Muscle of leg (tissue), 11 donors: ENCODE results near the gene JSRP1. TPM values are rescaled to one million over a fixed set of nuclear protein-coding genes. Genes with fewer than 3 reads are reported as not detected.

Experiments
- DNase-seq: peaks from one replicate; pipeline ENCODE4 v3.0.0; 2013
- H3K27ac ChIP-seq: one replicate; pipeline ENCODE4 v1.5.1; 2013; ENCODE audit warnings: mild to moderate bottlenecking, low read length, control low read depth
- H3K27me3 ChIP-seq: one replicate; pipeline ENCODE4 v1.6.1; 2013; ENCODE audit warnings: low read length; ENCODE audit not compliant: control insufficient read depth, insufficient read depth
- H3K36me3 ChIP-seq: one replicate; pipeline ENCODE4 v1.6.1; 2013; ENCODE audit warnings: low read length; ENCODE audit not compliant: control insufficient read depth, insufficient read depth
- H3K4me1 ChIP-seq: one replicate; pipeline ENCODE4 v1.6.1; 2013; ENCODE audit warnings: low read length; ENCODE audit not compliant: control insufficient read depth, insufficient read depth
- H3K4me3 ChIP-seq: one replicate; pipeline ENCODE4 v1.5.1; 2013; ENCODE audit warnings: low read length, control low read depth
- H3K9me3 ChIP-seq: replicated peaks from 2 replicates; pipeline ENCODE4 v1.6.1; 2013; ENCODE audit warnings: low read depth, low read length; ENCODE audit not compliant: control insufficient read depth
- WGBS: methylation state at CpG from one replicate; pipeline ENCODE4 v1.1.5; 2013; ENCODE audit warnings: missing lambda C conversion rate; ENCODE audit not compliant: insufficient coverage; 5-methylcytosine and 5-hydroxymethylcytosine counted together
- polyA plus RNA-seq, 8 donors: library from polyadenylated mRNA; unstranded; fragments of 120-200 nt; gene quantifications; one replicate each; pipeline versions ENCODE4 v1.2.1 to v1.2.3, GENCODE V29; 2013; ENCODE audit warnings: inconsistent platforms in 1 of 8, low replicate concordance in 1 of 8; ENCODE audit not compliant: insufficient read length in 8 of 8, insufficient read depth in 1 of 8
- total RNA-seq: library from RNA; stranded (reverse); fragments of 120-200 nt; gene quantifications from one replicate; pipeline ENCODE4 v1.2.4, GENCODE V29; 2013

The JSRP1 gene
- total and polyA plus RNA-seq, 9 donors: 58.3 to 107 (median 85.2) TPM

GRCh38 chr19:2202366-2202765, 53.9 kb downstream of the JSRP1 start:
- Histone ChIP-seq H3K27ac (no peak overlapping the region), H3K36me3 (peaks cover 65% of the 10 kb centered on the region), H3K9me3 (no peaks in the 10 kb centered on the region), H3K4me1 (peaks cover 22% of the 10 kb centered on the region), H3K27me3 (no peaks in the 10 kb centered on the region), H3K4me3 (no peak overlapping the region)
- 87% methylated on average over 14 of the region's 15 CpGs for WGBS
- no peak for DNase-seq

Other genes starting within 250 kb of the JSRP1 start
- 28.6 TPM for gene BTBD2, start 240.7 kb downstream of the JSRP1 start, total RNA-seq
- gene BTBD2, start 240.7 kb downstream of the JSRP1 start, polyA plus RNA-seq: 10 to 100 TPM; 57.2 to 87.5 (median 74.6) TPM
- 64.6 TPM for gene MKNK2, start 205.2 kb downstream of the JSRP1 start, total RNA-seq
- gene MKNK2, start 205.2 kb downstream of the JSRP1 start, polyA plus RNA-seq: 100 to 1,000 TPM in 1 of 8 donors, 10 to 100 TPM in 7; 56.9 to 115 (median 76.2) TPM
- gene MOB3A, start 160.1 kb downstream of the JSRP1 start, total RNA-seq: 7.4 TPM
- 10 to 100 TPM; 14.7 to 22.1 (median 17.3) TPM for gene MOB3A, start 160.1 kb downstream of the JSRP1 start, polyA plus RNA-seq
- 1.8 TPM for gene IZUMO4, start 159.5 kb downstream of the JSRP1 start, total RNA-seq
- 1 to 10 TPM; 1.7 to 4.0 (median 2.1) TPM for gene IZUMO4, start 159.5 kb downstream of the JSRP1 start, polyA plus RNA-seq
- gene AP3D1, start 104.9 kb downstream of the JSRP1 start, total RNA-seq: 34.5 TPM
- 10 to 100 TPM; 57.2 to 82.8 (median 71.2) TPM for gene AP3D1, start 104.9 kb downstream of the JSRP1 start, polyA plus RNA-seq
- gene DOT1L, start 92.5 kb downstream of the JSRP1 start, total RNA-seq: 5.6 TPM
- gene DOT1L, start 92.5 kb downstream of the JSRP1 start, polyA plus RNA-seq: 10 to 100 TPM; 14.4 to 24.8 (median 22.1) TPM
- gene PLEKHJ1, start 20.1 kb downstream of the JSRP1 start, total RNA-seq: 72.9 TPM
- gene PLEKHJ1, start 20.1 kb downstream of the JSRP1 start, polyA plus RNA-seq: 10 to 100 TPM; 70.6 to 89.4 (median 76.1) TPM
- 23.8 TPM for gene SF3A2, start 19.6 kb downstream of the JSRP1 start, total RNA-seq
- gene SF3A2, start 19.6 kb downstream of the JSRP1 start, polyA plus RNA-seq: 10 to 100 TPM; 54.7 to 89.9 (median 74.5) TPM
- gene AMH, start 7.1 kb downstream of the JSRP1 start, total RNA-seq: 4.0 TPM
- 10 to 100 TPM in 1 of 8 donors, 1 to 10 TPM in 7; 1.5 to 13.3 (median 7.4) TPM for gene AMH, start 7.1 kb downstream of the JSRP1 start, polyA plus RNA-seq
- not detected for gene PEAK3, start 25.8 kb upstream of the JSRP1 start, total RNA-seq
- under 1 TPM in 6 of 8 donors, not detected in 2; 0.04 to 0.12 (median 0.09) TPM for gene PEAK3, start 25.8 kb upstream of the JSRP1 start, polyA plus RNA-seq
- gene LINGO3, start 51.7 kb upstream of the JSRP1 start, total RNA-seq: not detected
- gene LINGO3, start 51.7 kb upstream of the JSRP1 start, polyA plus RNA-seq: under 1 TPM in 6 of 8 donors, not detected in 2; 0.07 to 0.15 (median 0.09) TPM
- 102 TPM for gene LSM7, start 72.2 kb upstream of the JSRP1 start, total RNA-seq
- gene LSM7, start 72.2 kb upstream of the JSRP1 start, polyA plus RNA-seq: 100 to 1,000 TPM in 1 of 8 donors, 10 to 100 TPM in 7; 83.0 to 101 (median 94.8) TPM
- 20.8 TPM for gene SPPL2B, start 72.3 kb upstream of the JSRP1 start, total RNA-seq
- 10 to 100 TPM; 24.6 to 66.1 (median 49.8) TPM for gene SPPL2B, start 72.3 kb upstream of the JSRP1 start, polyA plus RNA-seq
- 0.18 TPM for gene TMPRSS9, start 103.8 kb upstream of the JSRP1 start, total RNA-seq
- gene TMPRSS9, start 103.8 kb upstream of the JSRP1 start, polyA plus RNA-seq: 1 to 10 TPM in 1 of 8 donors, under 1 TPM in 7; 0.11 to 1.3 (median 0.34) TPM
- 104 TPM for gene TIMM13, start 171.2 kb upstream of the JSRP1 start, total RNA-seq
- 100 to 1,000 TPM in 7 of 8 donors, 10 to 100 TPM in 1; 99.2 to 120 (median 107) TPM for gene TIMM13, start 171.2 kb upstream of the JSRP1 start, polyA plus RNA-seq
- 55.2 TPM for gene LMNB2, start 200.5 kb upstream of the JSRP1 start, total RNA-seq
- 100 to 1,000 TPM in 2 of 8 donors, 10 to 100 TPM in 6; 61.0 to 103 (median 88.1) TPM for gene LMNB2, start 200.5 kb upstream of the JSRP1 start, polyA plus RNA-seq
- 16.4 TPM for gene GADD45B, start 219.7 kb upstream of the JSRP1 start, total RNA-seq
- 10 to 100 TPM in 6 of 8 donors, 1 to 10 TPM in 2; 6.3 to 15.5 (median 12.7) TPM for gene GADD45B, start 219.7 kb upstream of the JSRP1 start, polyA plus RNA-seq